Breast epithelium (tissue), 3 donors: ENCODE data around the gene KCNK2.

Source experiments
- CTCF ChIP-seq, 3 donors: fragments of 450-650 bp; IDR thresholded peaks; one replicate each; pipeline ENCODE4 v1.5.1; 2016 to 2017; ENCODE audit warnings: antibody characterized with exemption in 3 of 3, mild to moderate bottlenecking in 3 of 3, moderate library complexity in 3 of 3
- POLR2A ChIP-seq: fragments of 450-650 bp; IDR thresholded peaks from one replicate; pipeline ENCODE4 v1.6.1; 2016; ENCODE audit warnings: antibody characterized with exemption, mild to moderate bottlenecking, moderate library complexity
- POLR2AphosphoS5 ChIP-seq, 3 donors: sonication (generic); formaldehyde crosslinking; IDR thresholded peaks; one replicate each; pipeline ENCODE4 v1.6.1; 2017; ENCODE audit warnings: antibody characterized with exemption in 3 of 3

- TF ChIP-seq POLR2AphosphoS5 (IDR thresholded peaks at IDR 0.05) (no peak), CTCF (IDR thresholded peaks at IDR 0.05) (no peak), POLR2A (no peak)
Measured at GRCh38 chr1:215140135-215140534, 57.6 kb downstream of the KCNK2 start.
